Non-pigmented ciliary epithelial cell (primary cell): Measurements from ENCODE around the gene RALGAPB.
"Not testable (repeated sequence)": the region's sequence is repeated elsewhere in the genome, so short reads cannot be mapped to it uniquely, and the experiment has no call there.

ENCODE experiments used
- DNase-seq: peaks from one replicate; pipeline ENCODE4 v3.0.0-alpha.2; 2010; ENCODE audit warnings: low read depth

The RALGAPB gene

GRCh38 chr20:38497246-38497935, 24.7 kb downstream of the RALGAPB start:
- no peak for DNase-seq

- no peak for DNase-seq
Measured at GRCh38 chr20:38498909-38499308, 26.3 kb downstream of the RALGAPB start.

- no peak for DNase-seq
Measured at GRCh38 chr20:38499366-38499765, 26.7 kb downstream of the RALGAPB start.

GRCh38 chr20:38501858-38502436, 29.3 kb downstream of the RALGAPB start:
- DNase-seq, result no peak

GRCh38 chr20:38504368-38505090, 31.9 kb downstream of the RALGAPB start:
- no peak for DNase-seq

- DNase-seq, result no peak
Measured at GRCh38 chr20:38505091-38505455, 32.4 kb downstream of the RALGAPB start.

- not testable (repeated sequence) for DNase-seq
Measured at GRCh38 chr20:38511726-38512125, 39.1 kb downstream of the RALGAPB start.

- no peak for DNase-seq
Measured at GRCh38 chr20:38514185-38514584, 41.5 kb downstream of the RALGAPB start.

GRCh38 chr20:38514947-38515346, 42.3 kb downstream of the RALGAPB start:
- no peak for DNase-seq

- no peak for DNase-seq
Measured at GRCh38 chr20:38515631-38516030, 43.0 kb downstream of the RALGAPB start.

- DNase-seq, result no peak
Measured at GRCh38 chr20:38519426-38519825, 46.8 kb downstream of the RALGAPB start.

- no peak for DNase-seq
Measured at GRCh38 chr20:38520261-38520660, 47.6 kb downstream of the RALGAPB start.

GRCh38 chr20:38523697-38524096, 51.1 kb downstream of the RALGAPB start:
- peak; percentile 14 for DNase-seq

GRCh38 chr20:38528167-38528566, 55.5 kb downstream of the RALGAPB start:
- no peak for DNase-seq

- DNase-seq, result no peak
Measured at GRCh38 chr20:38531021-38531420, 58.4 kb downstream of the RALGAPB start.

GRCh38 chr20:38534756-38535155, 62.1 kb downstream of the RALGAPB start:
- no peak for DNase-seq

- peak; percentile 23 for DNase-seq
Measured at GRCh38 chr20:38536310-38536709, 63.7 kb downstream of the RALGAPB start.

- DNase-seq, result no peak
Measured at GRCh38 chr20:38537176-38537575, 64.5 kb downstream of the RALGAPB start.

GRCh38 chr20:38538789-38539188, 66.1 kb downstream of the RALGAPB start:
- no peak for DNase-seq

- DNase-seq, result no peak
Measured at GRCh38 chr20:38543014-38543906, 70.6 kb downstream of the RALGAPB start.

- no peak for DNase-seq
Measured at GRCh38 chr20:38545771-38546170, 73.1 kb downstream of the RALGAPB start.
